ENCODE measurements around the gene CTNNBIP1.

DNA sequence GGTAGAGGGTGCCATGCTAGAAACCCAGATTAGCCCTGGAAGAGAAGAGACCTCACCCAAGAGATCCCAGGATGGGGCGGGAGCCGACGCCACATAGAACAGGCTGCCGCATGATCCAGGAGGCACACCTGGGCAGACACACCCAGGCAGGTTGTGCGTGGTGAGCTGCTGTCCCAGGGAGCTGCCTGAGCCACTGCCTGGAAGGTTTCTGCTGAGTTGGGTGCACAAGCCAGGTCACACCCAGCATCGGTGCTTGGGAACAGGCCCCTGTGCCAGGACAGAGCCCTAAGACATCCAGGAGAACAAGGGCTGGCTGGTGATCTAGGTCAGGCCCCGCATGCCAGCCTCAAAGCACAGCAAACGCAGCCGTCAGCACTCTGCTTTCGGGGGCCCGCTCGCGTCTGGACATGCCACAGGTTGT, 40.2 kb downstream of the CTNNBIP1 start:
- no peak for TF ChIP-seq FOXA1 (IDR thresholded peaks at IDR 0.05)
- no peak for TF ChIP-seq JUND (IDR thresholded peaks at IDR 0.05)

Measured in liver (tissue), 2 donors.